HG02588 (cell line): Measurements from ENCODE around the gene RUBCNL.
A peak's percentile ranks its signal among the peaks of the same experiment; 100 is the strongest.
"Not testable (repeated sequence)": the region's sequence is repeated elsewhere in the genome, so short reads cannot be mapped to it uniquely, and the experiment has no call there.

Source experiments
- ATAC-seq: cut with Tn5 transposase; IDR thresholded peaks from one replicate; pipeline ENCODE4 v1.9.1; 2021; ENCODE audit warnings: mild to moderate bottlenecking, moderate library complexity; ENCODE audit not compliant: unreplicated experiment

Gene RUBCNL

GRCh38 chr13:46387064-46387851 is at the start of gene RUBCNL:
TSS of gene RUBCNL (minus strand) at chr13:46387252. CDS start at chr13:46372475, 14,777 bp downstream.
- peak; percentile 35 for ATAC-seq

- ATAC-seq = not testable (repeated sequence)
Measured at GRCh38 chr13:46429558-46429957, 42.5 kb upstream of the RUBCNL start.

- ATAC-seq = no peak
Measured at GRCh38 chr13:46405457-46405856, 18.4 kb upstream of the RUBCNL start.

- ATAC-seq = no peak
Measured at GRCh38 chr13:46404733-46405100, 17.7 kb upstream of the RUBCNL start.

- ATAC-seq = no peak
Measured at GRCh38 chr13:46403851-46404732, 17.0 kb upstream of the RUBCNL start.

- ATAC-seq = no peak
Measured at GRCh38 chr13:46402178-46402577, 15.1 kb upstream of the RUBCNL start.

GRCh38 chr13:46401432-46401831 is 14.4 kb upstream of the RUBCNL start:
- no peak for ATAC-seq

GRCh38 chr13:46396341-46396740 is 9.3 kb upstream of the RUBCNL start:
- no peak for ATAC-seq

- no peak for ATAC-seq
Measured at GRCh38 chr13:46392967-46393366, 5.9 kb upstream of the RUBCNL start.

GRCh38 chr13:46389457-46390451 is 2.7 kb upstream of the RUBCNL start:
- peak; percentile 48 for ATAC-seq

GRCh38 chr13:46388846-46389245 is 1.8 kb upstream of the RUBCNL start:
- ATAC-seq = no peak

- no peak for ATAC-seq
Measured at GRCh38 chr13:46388308-46388707, 1.3 kb upstream of the RUBCNL start.

GRCh38 chr13:46386392-46387063 is 524 bp downstream of the RUBCNL start:
- ATAC-seq = no peak

- no peak for ATAC-seq
Measured at GRCh38 chr13:46385946-46386345, 1.1 kb downstream of the RUBCNL start.

- no peak for ATAC-seq
Measured at GRCh38 chr13:46383383-46383782, 3.7 kb downstream of the RUBCNL start.

- ATAC-seq = peak; percentile 23
Measured at GRCh38 chr13:46382224-46382623, 4.8 kb downstream of the RUBCNL start.

GRCh38 chr13:46380242-46380641 is 6.8 kb downstream of the RUBCNL start:
- ATAC-seq = peak; percentile 26

- ATAC-seq = no peak
Measured at GRCh38 chr13:46379611-46380010, 7.4 kb downstream of the RUBCNL start.

- ATAC-seq = no peak
Measured at GRCh38 chr13:46378411-46378810, 8.6 kb downstream of the RUBCNL start.

GRCh38 chr13:46377554-46377953 is 9.5 kb downstream of the RUBCNL start:
- peak; percentile 50 for ATAC-seq
